HepG2 (cell line): ENCODE results near the gene HMGN4. TPM values are rescaled to one million over a fixed set of nuclear protein-coding genes. Genes with fewer than 3 reads are reported as not detected.

Experiments
- AGO2 ChIP-seq: fragments of 200-400 bp; formaldehyde crosslinking; optimal IDR thresholded peaks from 2 replicates; pipeline ENCODE3; 2017; ENCODE audit warnings: mild to moderate bottlenecking, low read depth, low read length, moderate library complexity
- ATF1 ChIP-seq: IDR thresholded peaks from 2 replicates; pipeline ENCODE4 v1.6.1; 2016; ENCODE audit warnings: mild to moderate bottlenecking, control low read depth
- HBP1 ChIP-seq: IDR thresholded peaks from 2 replicates; pipeline ENCODE4 v1.6.1; 2016; ENCODE audit warnings: low read depth, control low read depth
- IKZF5 ChIP-seq: IDR thresholded peaks from 2 replicates; pipeline ENCODE4 v1.6.1; 2018; ENCODE audit warnings: missing genetic modification reagents, mild to moderate bottlenecking, missing compliant biosample characterization
- ISL2 ChIP-seq: sonication (generic); formaldehyde crosslinking; IDR thresholded peaks from 2 replicates; pipeline ENCODE4 v1.5.0; 2020; ENCODE audit warnings: missing genetic modification reagents
- SOX13 ChIP-seq, 3 experiments: fragments of 450-650 bp in 1 of 3; sonication (generic) in 1 of 3; formaldehyde crosslinking in 1 of 3; IDR thresholded peaks in 2 of 3; conservative IDR thresholded peaks in 1 of 3; 2 replicates each; pipeline versions ENCODE4 v1.5.0 to v1.6.1; 2016 to 2020; ENCODE audit warnings: antibody characterized with exemption in 1 of 3, mild to moderate bottlenecking in 1 of 3, missing compliant biosample characterization in 1 of 3, missing genetic modification reagents in 1 of 3, moderate library complexity in 1 of 3
- SRSF1 ChIP-seq: fragments of 200-400 bp; formaldehyde crosslinking; optimal IDR thresholded peaks from 2 replicates; pipeline ENCODE3; 2017; ENCODE audit warnings: mild to moderate bottlenecking, low read depth, low read length, moderate library complexity
- STAT6 ChIP-seq: sonication (generic); formaldehyde crosslinking; IDR thresholded peaks from 2 replicates; pipeline ENCODE4 v1.4.0; 2020; ENCODE audit warnings: missing genetic modification reagents, mild to moderate bottlenecking, borderline replicate concordance
- TCF12 ChIP-seq, 2 experiments: fragments of 450-650 bp in 1 of 2; sonication (generic) in 1 of 2; formaldehyde crosslinking in 1 of 2; IDR thresholded peaks; 2 replicates each; pipeline versions ENCODE4 v1.6.1 to v1.8.0; 2017 to 2022; ENCODE audit warnings: antibody characterized with exemption in 1 of 2, mild to moderate bottlenecking in 1 of 2, missing genetic modification reagents in 1 of 2, moderate library complexity in 1 of 2
- TEAD3 ChIP-seq: optimal IDR thresholded peaks from 2 replicates; pipeline ENCODE3; 2016; ENCODE audit warnings: borderline replicate concordance
- YEATS2 ChIP-seq: sonication (generic); formaldehyde crosslinking; IDR thresholded peaks from 2 replicates; pipeline ENCODE4 v1.4.0; 2020; ENCODE audit warnings: missing genetic modification reagents, borderline replicate concordance
- ZFP41 ChIP-seq: sonication (generic); formaldehyde crosslinking; IDR thresholded peaks from 2 replicates; pipeline ENCODE4 v1.4.0; 2020; ENCODE audit warnings: mild to moderate bottlenecking, missing genetic modification reagents, borderline replicate concordance
- ZIK1 ChIP-seq: sonication (generic); formaldehyde crosslinking; IDR thresholded peaks from 2 replicates; pipeline ENCODE4 v1.5.0; 2020; ENCODE audit warnings: mild to moderate bottlenecking, low read depth, missing genetic modification reagents, borderline replicate concordance
- ZNF430 ChIP-seq: sonication (generic); formaldehyde crosslinking; IDR thresholded peaks from 2 replicates; pipeline ENCODE4 v1.9.0; 2021; ENCODE audit warnings: mild to moderate bottlenecking, missing genetic modification reagents
- ZNF460 ChIP-seq: sonication (generic); formaldehyde crosslinking; IDR thresholded peaks from 2 replicates; pipeline ENCODE4 v1.5.1; 2020; ENCODE audit warnings: missing genetic modification reagents, mild to moderate bottlenecking, borderline replicate concordance
- ZNF484 ChIP-seq: sonication (generic); formaldehyde crosslinking; IDR thresholded peaks from 2 replicates; pipeline ENCODE4 v1.5.1; 2020; ENCODE audit warnings: mild to moderate bottlenecking, low read depth, missing genetic modification reagents, borderline replicate concordance
- ZNF552 ChIP-seq: sonication (generic); formaldehyde crosslinking; IDR thresholded peaks from 2 replicates; pipeline ENCODE4 v1.9.0; 2022; ENCODE audit warnings: missing genetic modification reagents, mild to moderate bottlenecking, borderline replicate concordance
- ZNF569 ChIP-seq: sonication (generic); formaldehyde crosslinking; IDR thresholded peaks from 2 replicates; pipeline ENCODE4 v1.5.0; 2020; ENCODE audit warnings: mild to moderate bottlenecking, missing genetic modification reagents, moderate library complexity, borderline replicate concordance
- ZNF674 ChIP-seq: sonication (generic); formaldehyde crosslinking; IDR thresholded peaks from 2 replicates; pipeline ENCODE4 v1.5.0; 2020; ENCODE audit warnings: low read depth, mild to moderate bottlenecking, missing genetic modification reagents
- ZNF737 ChIP-seq: sonication (generic); formaldehyde crosslinking; IDR thresholded peaks from 2 replicates; pipeline ENCODE4 v1.5.0; 2020; ENCODE audit warnings: missing genetic modification reagents, mild to moderate bottlenecking, borderline replicate concordance
- ZNF772 ChIP-seq: sonication (generic); formaldehyde crosslinking; IDR thresholded peaks from 2 replicates; pipeline ENCODE4 v1.5.0; 2020; ENCODE audit warnings: mild to moderate bottlenecking, missing genetic modification reagents
- ZNF784 ChIP-seq: sonication (generic); formaldehyde crosslinking; IDR thresholded peaks from 2 replicates; pipeline ENCODE4 v1.5.1; 2020; ENCODE audit warnings: missing genetic modification reagents, mild to moderate bottlenecking, borderline replicate concordance
- polyA plus RNA-seq, 8 experiments: library from polyadenylated mRNA; depleted of rRNA in 3 of 8; stranded (reverse) in 7 of 8; unstranded in 1 of 8; fragments of >200 nt; fragmentation: Illumina TruSeq in 4 of 8; extraction: Trizol in 4 of 8; gene quantifications; 2 replicates each; pipeline versions ENCODE4 v1.2.1 to v1.2.3, GENCODE V29; 2011 to 2016; ENCODE audit warnings: low read depth in 4 of 8, missing spikeins in 1 of 8, mixed read lengths in 1 of 8; ENCODE audit not compliant: insufficient read depth in 1 of 8
- total RNA-seq, 5 experiments: library from RNA; depleted of rRNA; stranded (reverse); fragments of >200 nt; fragmentation: Illumina TruSeq; extraction: Trizol; gene quantifications; 2 replicates each; pipeline ENCODE4 v1.2.3, GENCODE V29; 2016; ENCODE audit warnings: low read depth in 1 of 5

Gene HMGN4
- total and polyA plus RNA-seq, 2 of the 13 experiments (the other 11 are each of a cell fraction or from before 2014, with no cell fraction given) = 39.9 to 52.1 TPM

GRCh38 chr6:26514984-26515383 lies 23.2 kb upstream of the HMGN4 start (continued):
- TF ChIP-seq TCF12 (IDR thresholded peaks at IDR 0.05) (no peak), TCF12 (CRISPR knock-in tag; IDR thresholded peaks at IDR 0.05) (no peak), ZNF569 (CRISPR knock-in tag) (no peak), IKZF5 (CRISPR knock-in tag) (peak; percentile 83), HBP1 (CRISPR knock-in tag) (0 out of 2 replicates have a peak, but pooled peaks have one; percentile 49), ZNF484 (CRISPR knock-in tag) (no peak), ZNF552 (CRISPR knock-in tag) (no peak), SRSF1 (no peak), ZNF737 (no peak), AGO2 (no peak), SOX13 (IDR thresholded peaks at IDR 0.05) (no peak), SOX13 (CRISPR knock-in tag; conservative IDR thresholded peaks at IDR 0.05 in 1 of 2, IDR thresholded peaks at IDR 0.05 in 1 of 2) (peak in 1 of 2 experiments; percentile 78; a peak in 2 of 4 replicates), ZNF784 (CRISPR knock-in tag) (no peak), ZNF460 (CRISPR knock-in tag) (no peak; the same call in 1 of the 2 replicates), ZFP41 (CRISPR knock-in tag) (no peak), ZNF674 (no peak), YEATS2 (CRISPR knock-in tag) (no peak), ZNF430 (CRISPR knock-in tag) (no peak), ZIK1 (CRISPR knock-in tag) (no peak), ATF1 (no peak), ISL2 (CRISPR knock-in tag) (0 out of 2 replicates have a peak, but pooled peaks have one; percentile 63), TEAD3 (CRISPR knock-in tag) (peak; percentile 83), ZNF772 (CRISPR knock-in tag) (no peak), STAT6 (CRISPR knock-in tag) (no peak)
